GM18498 (cell line): ENCODE results near the gene SYNPO2.
"Not testable (repeated sequence)": the region's sequence is repeated elsewhere in the genome, so short reads cannot be mapped to it uniquely, and the experiment has no call there.

Source experiments
- ATAC-seq: cut with Tn5 transposase; IDR thresholded peaks from one replicate; pipeline ENCODE4 v1.9.1; 2021; ENCODE audit warnings: mild to moderate bottlenecking, moderate library complexity; ENCODE audit not compliant: unreplicated experiment

Gene SYNPO2

GRCh38 chr4:118888666-118889311 is at the start of gene SYNPO2:
Gene SYNPO2, plus strand, starts transcription at chr4:118888854. Its CDS starts 183 bp downstream, at chr4:118889037.
- peak; percentile 82 for ATAC-seq

GRCh38 chr4:118839221-118839927 is 49.3 kb upstream of the SYNPO2 start:
- ATAC-seq = no peak

GRCh38 chr4:118842055-118842454 is 46.6 kb upstream of the SYNPO2 start:
- ATAC-seq = no peak

- peak; percentile 43 for ATAC-seq
Observed at GRCh38 chr4:118843237-118843636, 45.4 kb upstream of the SYNPO2 start.

GRCh38 chr4:118845552-118846050 is 43.1 kb upstream of the SYNPO2 start:
- no peak for ATAC-seq

GRCh38 chr4:118846979-118847378 is 41.7 kb upstream of the SYNPO2 start:
- no peak for ATAC-seq

- no peak for ATAC-seq
Observed at GRCh38 chr4:118848242-118848641, 40.4 kb upstream of the SYNPO2 start.

GRCh38 chr4:118848901-118849300 is 39.8 kb upstream of the SYNPO2 start:
- no peak for ATAC-seq

- ATAC-seq = peak; percentile 21
Observed at GRCh38 chr4:118849867-118850487, 38.7 kb upstream of the SYNPO2 start.

GRCh38 chr4:118850488-118851173 is 38.0 kb upstream of the SYNPO2 start:
- peak; percentile 89 for ATAC-seq

GRCh38 chr4:118857760-118858159 is 30.9 kb upstream of the SYNPO2 start:
- ATAC-seq = no peak

GRCh38 chr4:118858779-118859178 is 29.9 kb upstream of the SYNPO2 start:
- ATAC-seq = no peak

- ATAC-seq = peak; percentile 87
Observed at GRCh38 chr4:118865091-118865708, 23.5 kb upstream of the SYNPO2 start.

- no peak for ATAC-seq
Observed at GRCh38 chr4:118866442-118866841, 22.2 kb upstream of the SYNPO2 start.

GRCh38 chr4:118867311-118868067 is 21.2 kb upstream of the SYNPO2 start:
- no peak for ATAC-seq

- ATAC-seq = no peak
Observed at GRCh38 chr4:118869808-118870342, 18.8 kb upstream of the SYNPO2 start.

- ATAC-seq = no peak
Observed at GRCh38 chr4:118872181-118872580, 16.5 kb upstream of the SYNPO2 start.

GRCh38 chr4:118877797-118878196 is 10.9 kb upstream of the SYNPO2 start:
- ATAC-seq = no peak

GRCh38 chr4:118878507-118878906 is 10.1 kb upstream of the SYNPO2 start:
- not testable (repeated sequence) for ATAC-seq

GRCh38 chr4:118879409-118879808 is 9.2 kb upstream of the SYNPO2 start:
- no peak for ATAC-seq
